Gastroesophageal sphincter (tissue), 3 donors: ENCODE measurements around the gene MIDN.

Source experiments
- CTCF ChIP-seq, 4 experiments: fragments of 200-600 bp in 2 of 4; fragments of 450-650 bp in 2 of 4; sonication (generic) in 1 of 4; IDR thresholded peaks; one replicate each; pipeline ENCODE4 v1.5.1; 2017 to 2019; ENCODE audit warnings: antibody characterized with exemption in 4 of 4, mild to moderate bottlenecking in 2 of 4, moderate library complexity in 2 of 4
- EP300 ChIP-seq: sonication (generic); formaldehyde crosslinking; IDR thresholded peaks from one replicate; pipeline ENCODE4 v1.6.1; 2017; ENCODE audit warnings: antibody characterized with exemption, mild to moderate bottlenecking
- POLR2AphosphoS5 ChIP-seq: sonication (generic); formaldehyde crosslinking; IDR thresholded peaks from one replicate; pipeline ENCODE4 v1.6.1; 2017; ENCODE audit warnings: antibody characterized with exemption

- TF ChIP-seq CTCF (IDR thresholded peaks at IDR 0.05) (no peak), POLR2AphosphoS5 (no peak), EP300 (no peak)
Observed at GRCh38 chr19:1235625-1236538, 12.5 kb upstream of the MIDN start.
